Activated T-helper 1 cell treated with Interleukin-2 at 50 U/mL for 16 hours (primary cell): ENCODE data around the gene TMBIM1.

Experiments
- DNase-seq: peaks from one replicate; pipeline ENCODE4 v3.0.0-alpha.2; 2020; ENCODE audit warnings: low read depth

The TMBIM1 gene

DNA sequence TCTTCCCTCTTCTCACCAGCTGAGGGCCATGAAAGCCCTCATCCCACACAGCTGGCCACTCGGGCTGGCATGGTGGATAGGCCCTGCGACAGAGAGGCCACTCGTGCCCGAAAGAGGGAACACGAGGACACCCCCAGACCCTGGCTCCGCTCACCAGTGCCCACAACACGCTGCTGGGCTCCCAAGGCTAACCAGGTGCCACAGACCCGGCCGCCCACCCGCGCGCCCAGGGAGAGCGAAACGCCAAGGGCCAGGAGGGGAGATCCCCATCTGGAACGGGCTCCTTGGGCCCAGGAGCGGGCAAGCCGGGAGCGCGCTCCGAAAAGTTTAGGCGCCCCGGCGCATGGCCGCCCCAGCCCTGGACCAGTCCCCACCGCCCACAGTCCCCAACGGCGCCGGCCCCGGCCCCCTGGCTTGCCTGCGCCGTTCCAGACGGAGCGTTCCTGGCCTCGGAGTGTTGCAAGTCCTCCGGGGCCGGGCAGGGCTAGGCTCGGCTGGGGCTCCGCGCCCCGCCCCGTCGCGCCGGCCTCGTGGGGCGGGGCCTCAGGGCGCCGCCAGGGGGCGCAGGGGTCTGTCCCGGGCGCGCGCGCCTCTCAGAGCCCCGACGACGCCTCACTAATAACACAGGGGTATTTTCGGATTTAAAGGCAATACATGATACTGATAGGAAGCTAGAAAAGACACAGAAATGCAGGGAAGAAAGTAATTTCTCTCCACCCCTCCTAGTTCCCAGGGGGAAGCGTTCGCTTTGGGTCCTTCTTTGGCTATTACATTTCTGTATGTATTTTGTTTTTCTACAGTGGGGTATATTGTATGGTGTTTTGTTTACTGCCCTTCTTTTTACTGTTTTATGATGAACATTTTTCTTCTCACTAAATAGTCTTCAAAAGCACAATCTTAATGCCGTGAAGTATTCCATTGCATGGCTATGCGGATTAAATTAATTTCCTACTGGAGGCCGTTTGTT, at the start of gene TMBIM1:
TSS of gene TMBIM1 (minus strand) at position 456 of the 967 bp plus-strand sequence. CDS start 10,362 bp downstream, outside the sequence.
- peak; percentile 78 for DNase-seq

DNA sequence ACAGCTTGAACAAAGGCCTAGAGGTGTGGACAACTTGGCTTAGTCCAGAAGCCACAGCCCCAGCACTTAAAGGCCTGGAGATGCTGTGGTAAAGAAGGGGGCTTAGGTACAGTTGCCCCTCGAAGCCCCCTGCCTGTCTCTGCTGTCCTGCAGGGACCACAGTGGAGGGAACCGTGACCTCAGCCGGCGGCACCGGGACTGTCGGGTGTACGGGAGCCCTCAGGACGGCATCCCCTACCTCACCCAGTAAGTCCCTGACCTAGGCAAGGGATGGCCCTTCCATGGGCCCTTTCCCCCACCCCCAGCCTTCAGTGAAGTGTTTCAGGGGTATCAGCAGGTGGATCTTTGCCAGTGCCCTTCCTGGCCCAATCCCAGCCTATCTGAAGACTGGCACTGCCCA, 49.1 kb upstream of the TMBIM1 start:
- DNase-seq = no peak

- no peak for DNase-seq
Observed at GRCh38 chr2:218340656-218341055, 48.4 kb upstream of the TMBIM1 start.

DNA sequence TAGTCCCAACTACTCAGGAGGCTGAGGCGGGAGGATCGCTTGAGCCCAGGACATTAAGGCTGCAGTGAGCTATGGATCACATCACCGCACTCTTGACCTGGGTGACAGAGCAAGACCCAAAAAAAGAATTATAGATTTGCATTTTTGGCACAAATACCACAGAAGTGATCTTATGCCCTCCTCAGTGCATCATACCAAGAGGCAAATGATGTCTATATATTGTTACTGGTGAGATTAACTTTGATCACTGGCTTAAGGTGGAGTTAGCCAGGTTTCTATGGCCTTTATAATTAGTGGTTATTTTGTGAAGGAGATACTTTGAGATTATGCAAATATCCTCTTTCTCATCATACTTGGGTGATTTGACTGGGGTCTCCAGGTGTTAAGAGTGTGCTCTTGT, 42.2 kb upstream of the TMBIM1 start:
- no peak for DNase-seq

DNA sequence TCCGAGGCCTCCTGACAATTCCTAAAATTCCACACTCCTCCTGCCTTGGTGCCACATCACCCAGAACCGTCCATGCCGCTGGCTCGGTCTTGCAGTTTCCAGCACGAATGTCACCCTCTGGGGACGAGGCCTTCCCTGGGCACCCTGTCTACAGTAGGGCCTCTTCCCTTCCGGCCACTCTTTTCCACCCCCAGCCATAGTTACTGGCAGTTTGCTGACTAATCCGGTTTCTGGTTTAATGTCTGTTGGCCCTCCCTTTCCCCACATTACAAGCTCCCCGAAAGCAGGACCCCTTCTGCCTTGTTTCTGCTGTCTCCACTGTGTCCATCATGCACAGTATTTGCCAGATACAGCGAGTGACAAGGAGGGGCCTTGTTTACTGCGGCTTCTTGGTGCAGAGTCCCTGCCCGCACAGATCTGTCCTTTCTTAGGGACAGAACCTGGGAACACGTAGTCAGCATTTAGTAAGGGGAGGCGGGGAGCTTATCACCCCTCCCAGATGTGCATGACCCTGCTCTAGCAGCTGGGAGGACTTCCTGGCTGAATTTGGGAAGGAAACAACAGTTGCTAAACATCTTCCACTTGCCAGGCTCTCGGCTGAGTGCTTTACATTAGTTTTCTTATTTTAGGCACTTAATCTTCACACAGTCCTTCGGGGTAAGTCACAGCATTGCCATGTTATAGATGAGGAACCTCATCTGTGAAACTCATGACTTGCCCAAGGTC, 40.8 kb upstream of the TMBIM1 start:
- no peak for DNase-seq

DNA sequence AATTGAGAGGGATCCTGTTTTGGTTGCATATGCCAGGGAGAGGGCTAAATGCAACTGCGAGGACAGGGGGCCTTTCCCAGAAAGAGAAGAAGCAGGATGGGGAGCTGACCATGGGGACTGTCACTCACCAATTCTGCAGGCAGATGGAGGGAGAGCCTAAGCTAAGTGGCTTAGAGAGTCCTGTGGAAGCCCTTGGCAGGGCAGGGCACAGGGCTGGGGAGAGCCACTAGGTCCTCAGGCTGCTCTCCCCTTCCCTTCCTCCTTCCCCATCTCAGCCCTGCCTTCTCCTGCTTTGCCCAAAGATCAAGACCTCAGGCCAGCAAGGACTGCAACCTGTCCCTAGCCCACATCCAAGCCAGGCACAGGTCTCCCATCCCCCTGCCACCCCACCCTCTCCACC, 40.0 kb upstream of the TMBIM1 start:
- DNase-seq = no peak

DNA sequence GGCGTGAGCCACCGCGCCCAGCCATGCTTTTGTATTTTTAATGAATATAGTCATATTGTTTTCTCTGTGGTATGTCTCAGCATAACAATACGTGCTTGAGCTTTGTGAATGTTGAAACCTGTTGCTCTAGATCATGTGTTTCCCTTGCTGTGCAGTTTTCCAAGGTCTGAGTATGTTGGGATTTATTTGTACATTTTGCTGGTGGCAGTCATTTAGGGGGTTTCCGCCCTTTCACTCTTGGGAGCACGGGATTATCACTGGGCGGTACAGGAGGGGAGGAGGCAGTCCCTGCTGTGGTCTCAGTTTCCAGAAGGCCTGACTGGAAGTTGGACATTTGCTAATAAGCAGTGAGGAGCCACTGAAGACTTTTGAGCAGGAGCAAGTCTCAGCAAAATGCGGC, 39.4 kb upstream of the TMBIM1 start:
- DNase-seq = no peak

DNA sequence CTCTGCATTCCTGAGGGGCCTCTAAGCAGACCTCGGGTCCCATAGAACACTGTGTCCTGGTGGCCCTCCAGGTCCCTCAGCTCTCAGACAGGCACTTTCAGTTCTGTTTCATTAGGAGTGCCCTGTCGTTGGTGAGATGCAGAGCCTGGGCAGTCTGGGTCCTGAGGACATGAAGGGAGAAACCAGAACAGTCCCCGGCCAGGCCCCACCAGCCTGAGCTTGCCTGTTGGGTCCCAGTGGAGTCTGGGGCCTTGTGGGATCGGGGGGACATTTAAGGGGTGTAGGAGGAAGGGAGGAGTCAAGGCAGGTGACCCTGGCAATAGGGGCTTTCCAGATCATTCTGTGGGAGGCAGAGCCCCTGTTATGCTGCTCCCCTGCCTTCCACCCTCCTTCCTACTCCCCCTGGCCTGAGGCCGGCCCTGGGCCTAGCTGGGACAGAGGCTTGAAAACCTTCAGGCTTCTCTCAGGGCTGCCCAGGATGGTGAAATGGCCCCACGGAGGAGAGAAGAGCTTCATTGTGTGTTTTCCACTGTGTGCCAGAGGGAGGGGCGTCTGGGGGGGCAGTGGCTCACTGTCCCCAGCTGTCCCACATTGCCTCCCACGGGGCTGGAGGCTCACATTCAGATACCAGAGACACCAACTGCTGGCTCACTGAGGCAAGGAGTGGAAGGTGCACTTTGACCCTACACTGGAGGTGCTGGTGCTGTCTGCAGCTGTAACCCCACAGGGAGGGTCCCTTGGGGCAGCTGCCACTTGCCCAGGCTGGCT, 37.7 kb upstream of the TMBIM1 start:
- no peak for DNase-seq

DNA sequence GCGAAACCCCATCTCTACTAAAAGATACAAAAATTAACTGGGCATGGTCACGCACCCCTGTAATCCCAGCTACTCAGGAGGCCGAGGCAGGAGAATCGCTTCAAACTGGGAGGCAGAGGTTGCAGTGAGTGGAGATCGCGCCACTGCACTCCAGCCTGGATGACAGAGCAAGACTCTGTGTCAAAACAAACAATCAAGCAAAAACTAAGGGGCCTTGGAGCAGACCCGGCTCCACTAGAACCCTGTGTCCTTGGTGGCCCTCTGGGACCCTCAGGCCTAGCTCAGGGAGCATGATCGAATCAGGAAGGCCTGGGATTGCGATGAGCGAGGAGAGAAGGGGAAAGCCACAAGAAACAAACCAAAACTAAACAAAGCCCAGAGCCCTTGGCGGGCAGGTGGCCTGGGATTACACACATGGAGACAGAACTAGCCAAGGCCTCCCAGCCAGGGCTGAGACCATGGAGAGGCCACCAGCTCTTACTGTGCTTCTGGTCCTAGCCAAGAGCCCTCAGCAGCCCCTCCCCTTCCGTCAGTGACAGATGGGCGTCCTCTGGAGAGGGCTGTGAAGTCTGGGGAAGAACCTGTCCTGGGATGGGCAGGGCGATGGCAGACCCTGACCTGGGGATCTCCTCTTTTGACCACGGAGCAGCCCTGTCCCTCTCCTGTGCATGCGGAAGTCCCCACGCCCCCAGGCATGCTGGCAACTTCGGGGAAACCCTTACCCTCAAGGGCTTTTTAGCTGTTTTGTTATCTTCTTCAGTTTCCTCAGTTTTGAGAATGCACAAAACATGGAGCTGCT, 36.9 kb upstream of the TMBIM1 start:
- no peak for DNase-seq

DNA sequence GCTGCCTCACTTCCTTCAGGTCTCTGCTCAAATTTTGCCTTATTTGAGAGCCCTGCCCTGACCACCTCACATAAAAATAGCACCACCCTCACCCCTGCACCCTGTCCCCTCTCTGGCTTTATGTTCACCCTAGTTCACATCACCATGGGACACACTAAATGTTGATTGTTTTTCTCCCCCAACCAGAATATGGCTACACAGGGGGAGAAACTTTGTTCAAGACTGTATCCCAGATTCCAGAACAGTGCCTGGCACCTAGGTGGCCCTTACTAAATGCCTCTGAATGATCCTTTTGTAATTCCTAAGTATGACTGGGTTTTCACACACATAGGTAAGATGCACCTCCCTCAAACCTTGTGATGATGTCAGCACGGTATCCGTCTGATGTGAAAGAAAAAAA, 36.0 kb upstream of the TMBIM1 start:
- no peak for DNase-seq

- DNase-seq = no peak
Observed at GRCh38 chr2:218327451-218328210, 35.3 kb upstream of the TMBIM1 start.

GRCh38 chr2:218326315-218326714, 34.0 kb upstream of the TMBIM1 start:
- no peak for DNase-seq

DNA sequence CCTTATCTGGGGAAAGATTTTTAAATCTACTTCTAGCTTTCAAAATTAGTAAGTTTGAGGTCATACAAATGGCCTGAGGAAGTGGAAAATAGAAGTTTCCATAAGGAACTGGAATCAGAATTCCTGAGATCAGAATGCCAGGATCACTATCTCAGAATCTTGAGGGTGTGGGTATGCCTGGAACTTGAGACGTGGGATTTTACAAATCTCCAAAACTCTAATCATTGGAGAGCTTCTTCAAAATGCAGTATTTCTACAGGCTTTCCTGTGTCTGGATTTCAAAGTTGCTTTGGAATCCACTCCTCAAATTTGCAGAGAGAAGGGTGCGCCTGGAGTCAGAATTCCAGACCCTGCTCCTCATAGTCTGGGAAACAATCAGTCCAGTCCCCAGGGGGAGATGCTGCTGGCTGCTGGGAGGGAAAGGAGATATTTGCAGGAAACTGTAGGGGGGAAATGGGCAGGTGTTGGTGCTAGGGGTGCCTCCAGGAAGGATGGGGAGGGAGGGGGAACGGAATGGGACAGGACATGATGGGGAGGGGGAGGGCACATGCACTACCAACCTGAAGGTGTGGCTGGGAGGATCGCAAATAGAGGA, 33.4 kb upstream of the TMBIM1 start:
- no peak for DNase-seq

- DNase-seq = no peak
Observed at GRCh38 chr2:218323526-218324472, 31.5 kb upstream of the TMBIM1 start.

DNA sequence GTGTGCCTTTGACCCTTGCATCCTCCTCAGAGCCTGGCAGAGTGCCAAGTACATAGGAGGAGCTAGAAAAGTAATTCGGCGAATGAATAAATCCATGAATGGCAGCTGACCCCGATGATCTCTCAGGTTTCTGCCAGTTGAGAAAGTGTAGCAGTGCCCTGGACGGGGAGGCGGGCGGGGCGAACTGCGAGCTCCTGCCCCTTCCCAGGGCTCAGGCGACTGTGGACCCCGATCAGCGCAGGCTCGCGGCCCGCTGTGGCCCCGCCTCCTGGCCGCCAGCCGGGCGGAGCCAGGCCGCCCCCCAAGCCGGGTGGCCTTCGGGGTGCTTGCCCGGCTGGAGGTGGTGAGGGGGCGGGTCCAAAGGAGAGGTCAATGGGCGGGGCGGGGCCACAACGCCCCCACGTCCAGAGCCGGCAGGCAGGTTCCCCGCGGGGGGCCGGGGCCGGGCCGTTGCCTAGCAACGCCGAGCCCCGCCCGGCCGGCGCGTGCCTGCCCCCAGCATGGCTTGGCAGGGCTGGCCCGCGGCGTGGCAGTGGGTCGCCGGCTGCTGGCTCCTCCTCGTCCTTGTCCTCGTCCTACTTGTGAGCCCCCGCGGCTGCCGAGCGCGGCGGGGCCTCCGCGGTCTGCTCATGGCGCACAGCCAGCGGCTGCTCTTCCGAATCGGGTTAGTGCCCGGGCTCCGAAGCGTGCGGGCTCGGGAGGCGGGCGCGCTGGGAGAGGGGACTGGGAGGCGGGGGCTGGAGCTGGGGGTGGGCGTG, 30.6 kb upstream of the TMBIM1 start:
- peak; percentile 22 for DNase-seq

- no peak for DNase-seq
Observed at GRCh38 chr2:218320704-218321336, 28.5 kb upstream of the TMBIM1 start.

DNA sequence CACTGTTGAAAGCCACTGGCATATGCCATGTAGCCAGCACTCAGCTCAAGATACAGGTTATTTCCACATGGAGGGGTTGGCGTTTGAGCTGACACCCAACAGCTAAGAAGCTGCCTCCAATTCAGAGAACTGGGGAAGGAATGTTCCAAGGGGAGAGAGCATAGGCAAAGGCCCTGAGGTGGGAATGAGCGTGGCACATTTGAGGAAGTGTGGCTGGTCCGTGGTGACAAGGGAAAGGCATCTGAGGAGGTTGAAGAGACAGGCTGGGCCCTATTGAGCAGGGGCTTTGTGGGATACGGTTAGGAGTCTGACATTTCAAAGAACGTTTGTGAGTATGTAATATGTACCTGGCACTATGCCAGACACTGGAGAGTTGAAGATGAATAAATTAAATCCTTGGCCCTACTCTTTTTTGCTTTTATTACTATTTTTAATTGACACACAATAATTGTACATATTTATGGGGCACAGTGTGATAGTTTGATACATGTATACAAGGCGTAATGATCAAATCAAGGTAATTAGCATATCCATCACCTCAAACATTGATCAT, 27.6 kb upstream of the TMBIM1 start:
- no peak for DNase-seq

DNA sequence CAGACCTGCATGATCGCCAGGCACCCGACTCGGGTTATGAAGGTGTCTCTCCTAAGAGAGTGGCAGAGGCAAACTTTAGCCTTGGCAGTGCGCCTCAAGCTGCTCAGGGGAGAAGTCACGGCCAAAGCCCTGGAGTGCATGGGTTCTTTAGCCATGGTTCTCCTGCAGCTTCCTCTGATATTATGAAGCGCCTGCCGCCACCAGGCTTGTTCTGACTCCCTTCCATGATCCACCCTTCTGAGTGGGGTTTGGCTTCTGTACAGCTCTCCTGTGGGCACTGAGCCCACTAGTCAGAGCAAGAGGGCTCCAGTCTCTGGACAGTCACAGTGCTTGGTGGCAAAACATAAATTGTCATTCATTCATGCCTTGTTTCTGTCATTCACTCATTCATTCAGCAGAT, 25.9 kb upstream of the TMBIM1 start:
- no peak for DNase-seq
